ENCODE measurements around the gene LYZL4.

The LYZL4 gene

GRCh38 chr3:42410370-42411131, at the start of gene LYZL4:
LYZL4 (minus strand) TSS chr3:42410610; CDS start chr3:42407251, 3,359 bp downstream.
- DNase-seq, result no peak

- DNase-seq, result no peak
These were observed 48.7 kb upstream of the LYZL4 start for GRCh38 chr3:42459151-42459550.

DNA sequence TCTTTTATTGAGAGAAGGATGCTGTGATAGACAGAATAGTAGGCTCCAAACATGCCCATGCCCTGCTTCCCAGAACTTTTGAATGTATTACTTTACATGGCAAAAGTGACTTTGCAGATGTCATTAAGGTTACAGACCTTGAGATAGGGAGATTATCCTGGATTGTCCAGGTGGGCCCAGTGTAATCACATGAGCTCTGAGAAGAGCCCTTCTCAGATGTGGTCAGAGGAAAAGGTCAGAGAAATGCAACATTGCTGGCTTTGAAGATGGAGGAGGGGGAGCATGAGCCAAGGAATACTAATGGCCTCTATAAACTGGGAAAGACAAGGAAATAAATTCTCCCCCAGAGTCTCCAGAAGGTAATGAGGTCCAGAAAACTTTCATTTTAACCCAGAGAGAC, 45.8 kb upstream of the LYZL4 start:
- DNase-seq, result no peak

DNA sequence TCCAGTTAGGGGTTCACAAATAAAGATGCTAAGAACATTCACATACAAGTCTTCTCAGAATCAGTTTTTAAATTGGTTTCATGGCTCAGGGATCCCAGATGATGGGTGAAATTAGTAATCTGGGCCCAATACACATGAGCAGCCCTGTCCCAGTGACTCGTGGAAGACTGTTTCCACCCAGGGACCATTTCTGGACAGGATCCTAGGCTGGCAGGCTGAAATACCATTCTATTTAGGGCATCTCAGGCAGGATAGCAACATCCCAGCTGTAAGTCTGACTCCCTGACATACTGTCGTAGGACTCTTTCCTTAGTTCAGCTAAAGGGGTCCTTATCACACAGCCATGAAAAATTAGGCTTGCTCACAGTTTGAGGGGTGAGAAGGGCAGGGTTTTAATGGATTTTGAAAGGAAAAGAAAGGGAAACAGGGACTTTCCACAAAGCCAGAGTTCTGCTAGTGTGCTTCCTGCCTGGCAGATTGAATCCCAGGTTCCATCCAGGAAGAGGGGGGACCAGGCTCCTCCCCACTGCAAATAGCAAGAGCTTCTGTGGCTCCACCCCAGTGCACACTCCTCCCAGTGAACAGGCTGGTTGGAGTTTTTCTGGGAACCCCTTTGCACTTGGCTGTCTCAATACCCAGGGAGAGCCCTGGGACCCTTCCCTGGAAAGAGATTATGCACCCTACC, 41.3 kb upstream of the LYZL4 start:
- DNase-seq, result no peak

DNA sequence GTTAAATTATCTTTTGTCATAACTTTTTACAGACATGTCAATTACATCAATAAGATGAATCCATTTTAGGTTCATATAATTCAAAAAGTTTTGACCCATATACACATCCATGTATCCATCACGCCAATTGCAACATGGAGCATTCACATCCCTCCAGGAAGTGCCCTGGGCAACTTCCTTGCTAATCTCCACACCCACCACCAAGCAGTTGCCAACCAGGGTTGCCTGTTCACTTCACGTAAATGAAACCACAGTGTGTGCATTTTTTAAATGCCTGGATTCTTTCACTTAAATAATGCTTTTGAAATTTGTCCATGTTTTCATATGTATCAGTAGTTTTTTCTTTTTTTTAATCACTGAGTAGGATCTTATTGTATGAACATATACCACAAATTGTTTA, 40.7 kb upstream of the LYZL4 start:
- DNase-seq, result peak; percentile 21

- DNase-seq, result no peak
These were observed 40.2 kb upstream of the LYZL4 start for GRCh38 chr3:42450567-42450966.

GRCh38 chr3:42447481-42447880, 37.1 kb upstream of the LYZL4 start:
- DNase-seq, result no peak

GRCh38 chr3:42446111-42447050, 36.0 kb upstream of the LYZL4 start:
- no peak for DNase-seq

DNA sequence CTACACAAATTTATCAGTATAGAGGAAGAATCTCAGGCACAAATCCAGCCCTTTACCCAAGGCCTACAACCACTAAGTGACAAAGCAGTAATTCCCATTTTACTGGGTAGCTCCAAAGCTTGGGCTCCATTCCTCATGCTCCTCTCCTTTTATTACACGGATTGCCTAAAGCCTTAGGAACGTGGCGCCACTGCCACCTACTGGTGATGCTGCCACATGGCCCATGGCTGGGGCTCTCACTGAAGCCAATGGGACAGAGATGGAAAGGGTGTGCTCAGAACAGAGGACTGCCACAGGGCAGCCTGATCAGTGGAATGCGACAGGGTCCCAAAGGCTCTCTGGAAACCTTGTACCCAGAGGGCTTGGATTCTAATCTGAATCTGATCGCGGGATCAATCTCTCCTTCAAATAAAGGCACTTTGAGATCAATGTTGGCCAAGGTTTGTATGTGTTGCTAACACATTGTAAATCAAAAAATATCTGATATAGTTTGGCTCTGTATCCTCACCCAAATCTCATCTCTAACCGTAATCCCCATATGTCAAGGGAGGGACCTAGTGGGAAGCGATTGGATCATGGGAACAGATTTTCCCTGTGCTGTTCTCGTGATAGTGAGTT, 33.5 kb upstream of the LYZL4 start:
- peak; percentile 66 for DNase-seq

DNA sequence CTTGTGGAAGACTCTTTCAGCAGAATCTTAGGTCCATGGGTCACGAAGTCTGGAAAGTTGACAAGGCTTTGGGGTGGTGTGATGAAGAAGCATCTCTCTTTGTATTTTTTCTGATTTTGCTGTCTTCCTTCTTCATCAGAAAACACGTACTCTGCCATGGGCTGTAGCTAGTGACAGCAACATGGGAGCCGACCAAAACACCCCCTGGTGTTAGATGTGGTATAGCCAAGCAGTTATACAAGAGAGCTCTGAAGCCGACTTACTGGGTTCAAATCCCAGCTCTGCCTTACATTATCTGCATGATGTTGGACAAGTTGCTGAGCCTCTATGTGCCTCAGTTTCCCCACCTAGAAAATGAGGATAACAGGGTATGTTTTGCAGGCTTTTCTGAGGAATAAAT, 32.9 kb upstream of the LYZL4 start:
- no peak for DNase-seq

GRCh38 chr3:42442640-42443039, 32.2 kb upstream of the LYZL4 start:
- DNase-seq, result no peak

GRCh38 chr3:42441791-42442190, 31.4 kb upstream of the LYZL4 start:
- DNase-seq, result no peak

DNA sequence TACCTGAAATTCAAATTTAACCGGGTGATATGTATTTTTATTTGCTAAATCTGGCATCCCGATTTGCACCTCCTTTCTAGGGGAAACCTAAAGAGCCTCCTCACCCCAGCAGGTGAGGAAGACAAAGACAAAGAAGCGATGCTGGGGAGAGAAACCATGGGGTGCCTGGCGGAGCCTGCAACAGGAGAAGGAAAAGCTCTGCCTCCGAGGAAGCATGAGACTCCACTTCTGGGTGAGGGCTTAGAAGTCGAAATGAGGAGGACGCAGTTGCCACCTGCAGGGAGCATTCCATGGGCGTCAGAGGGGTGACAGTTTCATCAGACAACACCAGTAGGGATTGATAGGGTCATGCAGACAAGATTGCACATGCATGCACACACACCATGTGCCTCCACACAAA, 30.5 kb upstream of the LYZL4 start:
- no peak for DNase-seq

- DNase-seq, result no peak
These were observed 29.1 kb upstream of the LYZL4 start for GRCh38 chr3:42439261-42440115.

GRCh38 chr3:42438758-42439157, 28.3 kb upstream of the LYZL4 start:
- DNase-seq, result no peak

DNA sequence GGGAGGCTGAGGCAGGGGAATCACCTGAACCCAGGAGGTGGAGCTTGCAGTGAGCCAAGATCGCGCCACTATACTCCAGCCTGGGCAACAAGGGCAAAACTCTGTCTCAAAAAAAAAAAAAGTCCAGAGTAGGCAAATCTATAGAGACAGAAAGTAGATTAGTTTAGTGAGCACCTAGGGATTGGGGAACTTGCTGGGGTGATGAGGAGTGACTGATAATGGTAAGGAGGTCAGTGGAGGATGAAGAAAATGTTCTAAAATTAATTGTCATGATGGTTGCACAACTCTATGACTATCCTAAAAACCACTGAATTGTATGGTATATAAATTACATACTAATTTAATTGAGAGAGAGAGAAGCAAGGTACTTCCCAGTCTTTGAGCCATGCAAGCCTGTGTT, 27.8 kb upstream of the LYZL4 start:
- DNase-seq, result no peak

DNA sequence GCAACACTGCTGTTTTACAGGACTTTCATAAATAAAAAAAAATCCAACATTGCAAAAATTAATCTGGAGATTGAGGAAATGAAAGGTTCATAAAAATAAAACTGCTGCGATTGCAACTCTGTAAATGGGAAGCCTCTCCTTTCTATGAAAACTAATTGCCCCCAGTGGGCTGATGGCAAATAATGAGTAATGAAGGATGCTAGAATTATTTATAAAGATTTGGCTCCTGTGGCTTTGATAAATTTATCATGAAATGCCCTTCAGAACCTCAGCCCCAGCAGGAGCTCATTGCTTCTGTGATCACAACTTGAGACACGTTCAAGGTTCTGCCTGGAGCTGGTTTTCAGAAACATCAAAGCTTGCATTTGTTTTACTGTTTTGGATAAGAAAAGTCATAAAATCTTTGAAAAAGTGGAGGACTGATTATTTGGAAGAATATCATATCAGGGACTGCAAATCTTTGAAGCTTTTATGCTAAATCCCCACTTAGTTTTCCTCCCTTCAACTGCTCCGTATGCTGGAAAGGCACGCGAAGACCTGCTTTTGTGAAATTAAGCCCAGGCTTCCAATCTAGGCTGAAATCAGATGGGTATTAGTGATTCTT, 24.5 kb upstream of the LYZL4 start:
- DNase-seq, result peak; percentile 34

DNA sequence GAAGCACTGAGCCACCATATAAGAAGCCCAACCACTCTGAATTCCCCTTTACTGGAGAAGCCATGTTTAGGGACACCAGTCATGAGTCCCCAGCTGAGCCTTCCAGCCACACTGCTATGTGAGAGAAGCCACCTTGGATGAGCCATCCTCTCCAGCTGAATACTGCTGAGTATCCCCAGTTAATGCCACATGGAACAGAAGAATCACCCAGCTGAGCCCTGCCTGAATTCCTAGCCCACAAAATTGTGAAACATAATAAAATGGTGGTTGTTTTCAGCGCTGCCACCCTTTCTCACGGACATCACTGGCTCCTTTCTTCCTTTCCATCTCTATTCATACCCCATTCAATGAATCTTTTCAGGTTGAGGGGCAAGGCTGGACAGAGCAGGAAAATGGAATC, 22.1 kb upstream of the LYZL4 start:
- no peak for DNase-seq

DNA sequence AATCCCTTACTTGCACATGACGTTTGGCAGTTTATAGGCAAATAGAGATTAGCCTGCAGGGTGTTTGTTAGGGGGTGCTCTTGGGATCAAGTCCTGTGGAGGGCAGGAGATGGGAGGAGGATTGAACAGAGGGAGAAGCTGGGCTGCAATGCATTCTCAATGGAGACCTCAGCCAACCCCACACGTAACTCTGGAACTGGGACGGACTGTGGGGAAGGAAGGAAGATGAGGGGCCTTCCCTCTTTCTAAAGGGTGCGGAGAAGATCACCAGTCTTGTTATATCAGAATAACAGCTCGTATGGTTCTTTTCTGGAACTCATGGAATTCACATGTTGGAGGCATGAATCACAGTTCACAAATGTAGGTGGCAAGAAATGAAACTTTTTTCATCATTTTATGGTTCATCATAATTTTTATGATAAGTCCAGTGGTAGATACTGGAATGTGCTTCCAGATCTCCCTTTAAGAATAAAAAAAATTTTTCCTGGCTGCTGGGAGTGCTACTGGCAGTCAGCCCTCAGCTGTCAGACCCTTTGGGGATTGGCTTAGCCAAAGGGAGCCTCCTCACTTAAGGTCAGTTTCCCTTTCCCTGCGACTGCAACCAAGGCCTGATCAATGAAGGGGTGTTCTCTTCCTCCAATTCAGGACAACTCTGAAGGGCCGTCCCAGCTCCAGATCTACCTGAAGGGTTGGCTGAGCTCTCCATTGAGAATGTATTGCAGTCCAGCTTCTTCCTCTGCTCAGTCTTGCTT, 20.5 kb upstream of the LYZL4 start:
- no peak for DNase-seq

DNA sequence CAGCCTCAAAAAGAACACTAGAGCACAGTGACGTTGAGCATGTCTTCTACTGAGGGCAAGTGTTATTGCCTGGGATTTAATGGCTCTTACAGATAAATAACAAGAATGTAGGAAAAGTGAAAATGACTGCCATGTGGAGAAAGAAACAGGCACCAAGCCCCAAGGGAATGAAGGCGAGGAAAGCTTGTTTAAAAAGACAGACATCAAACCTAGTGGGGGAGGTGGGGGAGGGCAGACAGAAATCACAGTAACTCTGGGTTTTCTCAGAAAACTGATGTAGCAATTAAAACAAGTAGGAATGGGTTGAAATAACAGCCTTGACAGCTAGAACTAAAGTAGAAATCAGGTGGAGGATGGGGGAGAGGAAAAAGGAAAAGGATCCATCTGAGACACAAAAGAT, 18.4 kb upstream of the LYZL4 start:
- no peak for DNase-seq
